ENCODE results near the gene LNX2.

The LNX2 gene

DNA sequence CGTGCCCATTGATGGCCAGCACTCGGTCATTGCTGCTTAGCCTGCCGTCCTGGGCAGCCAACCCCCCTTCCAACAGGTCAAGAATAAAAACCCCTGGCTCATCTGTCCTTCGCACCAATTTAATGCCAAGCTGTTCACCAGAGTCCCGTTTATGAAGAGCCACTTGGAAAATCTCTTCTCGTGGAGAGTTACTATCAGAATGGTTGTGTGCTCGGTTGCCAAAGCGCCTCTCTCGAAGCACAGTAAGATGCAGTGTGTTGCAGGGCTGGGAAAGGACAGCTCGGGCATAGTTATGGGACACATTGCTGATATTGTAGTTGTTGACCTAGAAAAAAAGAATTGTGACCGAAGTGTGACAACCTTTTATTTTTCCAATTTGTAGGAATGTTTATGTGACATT lies 57.9 kb downstream of the LNX2 start:
- DNase-seq (ENCODE audit: low spot score), result no peak

DNA sequence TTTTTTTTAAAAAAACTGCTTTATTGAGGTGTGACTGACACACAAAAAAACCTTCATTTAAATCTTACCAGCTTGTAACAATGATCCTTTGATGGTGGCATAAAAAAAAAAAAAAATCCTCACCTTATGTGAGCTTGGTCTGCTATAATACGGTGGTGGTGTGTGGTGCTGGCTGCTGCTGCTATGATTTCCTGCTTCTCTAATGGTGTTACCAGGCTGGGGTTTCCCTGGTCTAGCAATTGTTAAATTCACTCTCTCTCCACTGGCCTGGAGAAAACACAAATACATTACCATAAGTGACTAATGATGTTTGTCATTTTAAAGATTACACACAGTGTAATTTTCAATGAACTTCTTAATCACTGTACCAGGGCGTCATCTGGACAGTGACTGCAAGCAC lies 60.6 kb downstream of the LNX2 start:
- no peak for DNase-seq (ENCODE audit: low spot score)

DNA sequence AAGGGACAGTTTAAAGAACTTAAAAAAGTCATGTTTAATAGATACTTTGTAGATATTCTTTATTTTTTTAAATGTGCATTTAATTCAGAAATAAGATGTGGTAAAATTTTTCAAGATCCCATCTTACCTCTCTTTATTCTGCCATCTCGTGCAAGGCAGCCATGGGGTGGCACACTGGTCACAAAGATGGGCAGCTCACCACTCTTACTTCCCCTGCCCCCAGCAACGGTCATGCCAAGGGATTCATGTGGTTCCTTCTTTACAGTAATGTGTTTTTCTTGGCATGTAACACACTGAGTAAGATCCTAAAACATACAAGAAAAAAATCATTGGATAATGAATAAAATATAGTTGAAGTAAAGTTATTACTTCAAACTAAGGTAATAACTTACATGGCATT lies 64.2 kb downstream of the LNX2 start:
- DNase-seq (ENCODE audit: low spot score), result no peak

DNA sequence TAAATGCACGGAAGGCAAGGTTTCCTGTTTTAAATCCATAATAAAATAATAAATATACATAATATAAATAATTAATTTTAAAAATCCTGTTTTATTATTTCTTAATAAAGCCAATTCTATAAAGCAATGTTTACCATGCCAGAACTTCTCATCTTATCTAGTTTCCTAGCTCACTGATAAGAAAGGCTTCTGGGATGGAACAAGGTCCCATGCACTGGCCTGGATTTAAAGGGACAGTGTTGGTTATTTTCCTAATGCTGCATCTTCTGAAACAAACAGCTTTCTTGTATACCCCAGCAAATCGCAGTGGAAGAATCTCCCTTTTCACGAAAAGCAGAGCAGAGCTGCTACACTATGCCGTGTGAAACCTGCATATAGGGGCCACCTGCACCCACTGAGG lies 68.8 kb downstream of the LNX2 start:
- no peak for DNase-seq (ENCODE audit: low spot score)

DNA sequence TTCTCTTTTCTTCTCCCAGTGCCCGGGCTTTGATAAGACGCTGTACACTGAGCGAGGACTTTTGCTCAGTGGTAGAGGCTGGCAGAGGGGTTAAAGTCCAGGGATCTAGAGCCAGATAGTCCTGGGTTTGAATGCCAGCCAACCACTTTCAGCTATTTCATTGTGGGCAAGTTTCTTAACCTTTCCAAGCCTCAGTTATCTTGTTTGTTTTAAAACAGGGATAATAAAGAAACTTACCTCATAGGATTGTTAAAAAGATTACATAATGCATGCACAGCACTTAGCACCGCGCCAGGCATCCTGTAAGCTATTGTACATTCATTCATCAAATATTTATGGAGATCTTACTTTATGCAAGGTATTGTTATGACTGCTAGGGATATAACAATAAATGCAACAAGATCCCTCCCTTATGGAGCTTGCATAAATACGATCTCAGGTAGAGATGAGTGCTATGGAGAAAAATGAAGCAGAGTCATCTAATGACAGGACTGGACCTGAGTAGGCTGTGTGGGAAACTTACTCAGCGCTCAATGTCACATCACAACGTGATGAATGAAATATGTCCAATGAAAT lies 70.8 kb downstream of the LNX2 start:
- DNase-seq (ENCODE audit: low spot score), result no peak

DNA sequence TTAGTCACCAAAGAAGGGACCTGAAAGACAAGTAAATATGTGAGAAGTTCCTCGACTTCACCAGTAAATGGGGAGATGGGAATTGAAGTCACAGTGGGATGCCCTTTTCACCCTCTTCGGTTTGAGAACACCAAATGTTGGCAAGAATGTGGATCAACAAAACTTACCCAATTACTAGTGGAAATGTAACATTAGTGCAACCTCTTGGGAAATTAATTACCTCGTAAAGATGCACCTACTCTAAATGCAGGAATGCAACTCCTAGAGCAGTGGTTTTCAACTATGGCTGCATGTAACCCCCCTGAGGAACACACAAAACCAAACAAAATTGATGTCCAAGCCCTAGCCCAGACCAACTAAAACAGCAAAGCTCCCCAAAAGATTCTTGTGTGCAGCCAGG lies 78.1 kb downstream of the LNX2 start:
- no peak for DNase-seq (ENCODE audit: low spot score)

DNA sequence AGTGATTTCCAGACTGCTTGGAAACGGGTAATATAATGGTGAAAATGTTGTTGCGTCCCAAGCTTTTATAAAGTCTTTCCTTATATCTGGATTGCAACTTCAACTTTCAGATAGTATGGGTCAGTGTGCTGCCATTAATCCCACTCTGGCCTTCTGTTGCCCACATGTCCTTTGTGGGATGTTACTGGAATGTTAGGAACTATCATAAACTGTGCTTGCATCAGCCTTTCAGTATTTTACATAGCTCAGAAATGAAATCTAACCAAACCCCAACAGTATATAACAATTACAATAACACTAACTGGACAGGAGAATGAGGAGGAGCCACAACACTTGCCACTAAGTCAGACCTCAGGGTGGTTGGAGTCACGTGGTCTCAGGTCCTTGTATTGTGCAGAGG lies 78.9 kb downstream of the LNX2 start:
- DNase-seq (ENCODE audit: low spot score), result no peak

DNA sequence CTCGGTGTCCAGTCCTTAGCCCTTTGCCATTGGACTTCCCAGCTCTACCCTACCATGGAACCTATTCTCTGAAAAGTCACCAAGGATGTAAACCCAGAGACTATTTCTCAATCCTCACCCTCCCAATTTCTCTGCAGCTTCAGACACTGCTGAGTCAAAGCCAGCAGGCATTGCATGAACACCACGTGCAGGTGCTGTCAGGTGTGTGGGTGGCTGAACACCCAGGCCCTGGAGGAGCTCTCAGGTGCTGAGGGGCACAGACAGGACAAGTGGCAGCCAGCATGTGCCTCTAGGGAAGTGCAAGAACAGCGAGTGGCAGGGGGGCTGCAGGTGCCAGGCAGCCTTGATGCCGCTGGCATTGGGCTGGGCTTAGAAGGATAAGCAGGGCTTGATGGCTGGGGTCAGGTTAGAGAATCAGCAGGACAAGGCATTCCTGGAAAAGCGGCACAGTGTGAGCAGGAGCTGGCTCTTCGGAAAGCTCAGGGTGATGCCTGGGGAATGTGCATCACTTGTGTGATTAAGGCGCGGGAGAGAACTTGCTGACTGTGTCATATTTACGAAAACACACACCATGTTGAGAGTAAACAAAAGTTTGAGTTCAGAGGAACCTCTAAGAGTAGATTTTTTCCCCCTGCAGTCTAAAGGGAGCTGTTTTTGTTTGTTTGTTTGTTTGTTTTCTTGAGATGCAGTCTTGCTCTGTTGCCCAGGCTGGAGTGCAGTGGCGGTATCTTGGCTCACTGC lies 83.8 kb downstream of the LNX2 start:
- no peak for DNase-seq (ENCODE audit: low spot score)

DNA sequence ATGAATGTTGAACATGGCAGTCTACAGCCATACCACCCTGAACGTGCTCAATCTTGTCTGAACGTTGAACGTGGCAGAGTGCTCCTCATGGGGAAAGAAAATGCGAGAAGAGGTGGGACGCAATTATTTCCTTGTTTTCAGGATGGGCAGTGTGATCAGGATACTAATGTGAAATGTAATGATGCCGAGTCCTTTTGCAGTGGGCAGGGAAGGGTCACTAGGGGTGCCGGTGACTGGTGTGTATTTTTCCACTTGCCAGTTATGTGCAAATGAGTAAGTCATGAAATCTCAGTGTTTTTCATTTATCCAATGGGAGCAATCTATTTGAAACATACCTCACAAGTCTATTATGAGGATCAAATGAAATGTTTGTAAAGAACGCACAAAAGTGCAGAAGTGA lies 84.8 kb downstream of the LNX2 start:
- DNase-seq (ENCODE audit: low spot score), result no peak

DNA sequence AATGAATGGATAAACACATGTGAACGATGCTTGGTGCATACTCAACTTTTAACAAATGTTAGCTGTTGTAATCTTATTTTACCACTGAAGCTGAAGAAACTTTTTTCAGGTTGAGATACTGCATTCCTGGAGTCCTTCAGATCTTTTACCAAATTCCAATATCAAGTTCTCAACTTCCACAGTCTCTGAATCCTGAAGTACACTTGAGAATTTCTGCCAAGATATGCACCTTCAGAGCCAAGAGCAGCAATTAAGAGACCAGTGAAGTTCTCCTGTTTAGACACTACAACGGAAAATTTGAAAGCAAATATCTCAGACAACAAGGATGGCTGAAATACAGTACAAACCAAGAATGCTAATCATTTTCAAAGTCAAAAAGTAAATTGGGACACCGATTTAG lies 85.3 kb downstream of the LNX2 start:
- DNase-seq (ENCODE audit: low spot score), result no peak

DNA sequence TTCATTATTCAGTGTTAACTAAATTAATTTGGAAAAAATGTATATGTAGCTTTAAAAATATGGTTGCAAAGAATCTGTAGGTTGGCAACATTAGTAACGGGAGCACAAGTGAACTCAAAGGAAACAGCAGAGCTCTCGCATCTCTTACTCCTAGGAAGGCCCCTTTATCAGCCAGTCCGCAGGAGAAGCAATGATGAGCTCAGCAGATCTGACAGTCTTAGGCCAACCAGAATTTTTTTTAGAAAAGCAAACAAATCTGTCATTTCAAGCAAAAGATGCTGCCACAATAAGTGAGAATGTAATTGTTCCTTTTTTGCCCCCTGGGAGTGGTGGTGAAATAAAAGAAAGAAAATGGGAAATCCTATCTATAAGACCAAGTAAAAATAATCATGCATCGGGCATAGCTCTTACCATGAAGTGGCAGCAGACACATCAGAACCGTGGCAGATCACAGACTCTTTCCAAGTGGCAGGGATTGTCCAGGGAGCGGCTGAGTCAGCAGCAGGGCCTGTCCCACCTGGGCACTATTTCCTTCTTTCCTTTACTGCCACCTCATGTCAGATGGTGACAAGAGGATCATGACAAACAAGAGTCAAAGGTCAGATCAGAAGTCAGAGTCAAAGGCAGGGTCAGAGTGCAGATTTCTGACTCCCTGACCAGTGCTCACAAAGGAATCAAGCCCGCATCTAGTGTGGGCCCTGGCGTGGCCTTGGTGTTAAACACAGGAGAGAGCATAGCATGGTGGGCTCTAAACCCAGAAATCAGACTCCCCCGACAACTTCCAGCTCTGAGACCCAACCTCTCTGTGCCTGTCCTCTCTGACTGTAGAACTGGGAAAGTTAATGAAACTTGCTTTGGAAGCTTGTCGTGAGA lies 86.0 kb downstream of the LNX2 start:
- DNase-seq (ENCODE audit: low spot score), result no peak

DNA sequence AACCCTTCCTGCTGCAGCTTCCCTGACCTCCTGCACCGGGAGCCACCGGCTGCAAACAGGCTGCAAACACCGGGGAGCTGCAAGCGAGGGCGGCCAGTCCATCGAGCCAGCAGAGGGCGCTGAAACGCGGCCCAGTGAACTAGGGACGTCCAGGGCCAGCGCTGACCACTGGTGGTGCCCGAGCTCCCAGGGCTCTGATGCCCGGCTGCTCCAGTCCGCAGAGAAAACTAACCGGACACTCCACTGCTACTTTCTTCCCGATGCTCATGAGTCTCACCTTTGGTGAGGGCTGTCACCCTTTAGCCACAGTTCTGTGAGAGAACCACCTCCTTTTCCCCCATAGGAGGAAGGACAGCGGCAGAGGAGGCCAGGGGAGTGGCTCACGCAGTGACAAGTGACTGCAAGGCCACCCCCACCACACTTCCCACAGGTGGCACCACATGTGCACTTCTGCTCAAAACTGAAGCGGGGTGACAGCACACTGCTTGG lies 87.1 kb downstream of the LNX2 start:
- peak; percentile 73 for DNase-seq (ENCODE audit: low spot score)

DNA sequence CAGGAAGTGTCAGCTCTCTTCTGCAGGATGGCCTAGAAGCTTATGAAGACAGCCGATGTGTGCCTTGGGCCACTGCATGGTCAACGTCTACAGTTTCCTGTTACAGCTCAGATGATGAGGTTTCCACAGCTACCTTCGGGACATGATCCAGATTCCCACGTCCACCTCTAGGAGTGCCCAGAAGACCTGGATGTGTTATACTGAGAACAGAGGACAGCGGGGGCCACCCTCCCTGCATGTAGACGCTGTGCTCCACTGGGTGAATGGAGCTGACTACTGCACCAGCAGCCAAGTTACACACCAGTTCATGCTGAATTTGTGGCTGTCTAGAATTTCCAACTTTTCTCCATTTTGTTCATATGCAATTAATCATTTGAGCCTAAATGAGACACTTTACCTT lies 91.4 kb downstream of the LNX2 start:
- no peak for DNase-seq (ENCODE audit: low spot score)

DNA sequence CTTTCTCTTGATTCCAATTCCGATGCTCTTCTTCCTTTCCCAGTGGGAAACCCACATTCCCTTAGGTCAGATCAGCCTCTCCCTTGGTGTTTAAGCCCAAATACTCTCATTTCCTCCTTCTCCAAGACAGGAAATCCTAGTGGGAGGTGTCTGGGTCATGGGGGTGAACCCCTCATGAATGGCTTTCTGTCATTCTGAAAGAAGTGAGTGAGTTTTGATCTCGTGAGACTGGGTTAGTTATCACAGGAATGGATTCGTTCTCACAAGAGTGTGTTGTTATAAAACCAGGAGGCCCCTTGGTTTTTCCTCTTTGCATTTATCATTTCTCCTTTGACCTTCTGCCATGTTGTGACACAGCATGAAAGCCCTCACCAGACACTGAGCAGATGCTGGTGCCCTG lies 93.8 kb downstream of the LNX2 start:
- no peak for DNase-seq (ENCODE audit: low spot score)

DNA sequence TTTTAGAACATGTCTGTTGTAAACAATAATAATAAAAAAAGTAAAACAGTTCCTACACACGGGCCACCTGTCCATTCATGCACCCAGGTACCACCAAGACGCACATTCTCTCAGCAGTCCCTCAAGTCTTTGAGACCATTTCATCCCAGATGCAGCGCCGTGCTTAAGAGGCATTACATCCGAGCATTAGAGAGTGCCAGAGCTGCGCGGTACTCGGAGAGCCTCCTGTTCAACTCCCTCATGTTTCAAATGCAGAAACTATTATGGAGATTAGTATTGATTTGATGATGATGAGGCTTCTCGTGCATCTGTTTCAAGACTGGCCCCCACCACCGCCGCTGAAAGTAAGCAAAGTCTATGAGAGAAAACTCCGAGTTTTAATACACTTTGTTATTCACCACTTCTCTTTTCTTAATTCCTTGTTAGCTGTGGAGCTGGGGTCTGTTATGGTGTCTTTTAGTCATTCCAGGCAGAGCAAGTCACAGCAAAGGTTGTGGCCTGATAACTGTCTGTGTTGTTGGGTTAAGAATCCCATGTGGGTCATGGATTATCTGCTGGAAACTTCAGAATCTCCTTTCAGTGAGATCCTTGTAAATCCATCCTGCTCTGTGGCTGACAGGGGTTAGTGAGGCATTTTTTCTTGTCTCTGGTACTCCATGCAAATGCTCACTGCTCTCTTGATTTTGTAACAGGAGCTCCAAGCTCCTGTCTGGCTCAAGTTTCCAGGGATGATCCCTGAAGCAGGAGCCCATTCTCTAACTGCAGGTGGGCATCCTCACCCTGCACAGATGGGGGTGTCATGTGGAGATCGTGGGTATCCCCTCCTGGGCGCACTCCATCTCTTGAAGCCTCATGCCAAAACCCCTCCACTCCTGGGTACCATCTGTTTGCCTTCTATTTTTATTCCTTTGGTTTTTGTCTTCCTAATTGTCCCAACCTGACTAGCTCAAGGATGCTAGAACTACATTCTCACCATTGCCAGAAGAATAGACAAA lies 95.1 kb downstream of the LNX2 start:
- no peak for DNase-seq (ENCODE audit: low spot score)

DNA sequence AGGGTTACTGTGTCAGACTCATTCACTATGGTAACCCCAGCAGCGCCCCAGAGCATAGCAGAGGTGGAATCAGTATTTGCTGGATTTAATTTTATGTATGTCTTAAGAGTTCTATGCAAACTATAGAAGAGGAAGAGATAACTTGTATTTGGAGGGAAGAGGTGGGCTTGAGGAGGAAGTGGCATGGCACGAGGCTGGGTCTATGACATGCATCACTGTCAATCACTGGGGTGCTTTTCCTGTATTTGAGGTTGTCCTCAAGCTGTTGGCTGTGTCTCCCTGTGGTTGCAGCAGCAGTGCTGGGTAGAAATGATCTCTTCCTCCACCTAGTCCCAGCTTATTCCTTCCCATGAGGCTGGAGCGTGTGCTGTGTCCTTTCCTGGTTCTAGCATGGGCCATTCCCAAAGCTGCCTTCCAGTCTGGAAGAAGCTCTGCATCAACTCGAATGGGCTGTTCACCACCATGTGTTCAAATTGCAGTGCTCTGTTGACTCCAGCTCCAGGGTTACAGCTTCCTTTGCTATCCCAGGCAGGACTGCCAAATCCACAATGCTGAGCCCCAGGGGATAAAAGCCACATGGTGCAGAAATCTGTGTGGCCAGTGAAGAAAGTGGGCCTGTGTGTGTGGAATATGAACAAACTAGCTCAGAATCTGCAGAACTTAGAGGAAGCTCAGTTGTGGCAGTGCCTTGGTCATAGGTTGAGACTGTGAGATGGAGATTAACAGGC lies 96.8 kb downstream of the LNX2 start:
- DNase-seq (ENCODE audit: low spot score), result no peak

DNA sequence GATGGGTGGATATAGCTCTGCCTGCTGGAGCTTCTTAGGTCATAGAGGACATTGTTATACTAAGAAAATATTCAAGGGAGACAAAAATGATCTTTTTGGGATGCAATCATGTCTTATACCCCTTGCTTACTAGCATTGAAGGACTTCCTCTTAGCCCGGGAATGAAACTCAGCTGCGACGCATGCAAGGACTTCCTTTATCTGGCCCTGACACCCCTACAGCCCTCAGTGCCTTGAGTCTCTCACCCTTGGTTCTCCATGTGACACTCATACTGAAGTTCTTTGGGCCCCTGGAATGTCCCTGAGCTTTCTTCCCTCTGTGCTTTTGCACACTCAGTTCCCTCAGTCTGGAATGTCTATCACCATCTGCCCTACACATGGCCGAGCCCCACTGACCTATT lies 97.5 kb downstream of the LNX2 start:
- DNase-seq (ENCODE audit: low spot score), result no peak

DNA sequence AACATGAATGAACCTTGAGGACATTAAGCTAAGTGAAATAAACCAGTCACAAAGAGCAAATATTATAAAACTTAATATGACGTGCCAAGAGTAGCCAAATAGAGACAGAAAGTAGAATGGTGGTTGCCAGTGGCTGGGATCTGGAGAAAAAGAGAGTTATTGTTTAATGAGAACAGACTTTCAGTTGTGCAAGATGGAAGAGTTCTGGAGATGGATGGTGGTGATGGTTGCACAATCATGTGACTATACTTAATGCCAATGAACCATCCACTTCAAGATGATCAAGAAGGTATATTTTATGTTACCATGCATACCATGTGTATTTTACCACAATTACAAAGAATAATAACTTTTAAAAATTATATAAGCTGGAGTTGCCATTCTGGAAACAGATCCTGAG lies 104.2 kb downstream of the LNX2 start:
- no peak for DNase-seq (ENCODE audit: low spot score)

DNA sequence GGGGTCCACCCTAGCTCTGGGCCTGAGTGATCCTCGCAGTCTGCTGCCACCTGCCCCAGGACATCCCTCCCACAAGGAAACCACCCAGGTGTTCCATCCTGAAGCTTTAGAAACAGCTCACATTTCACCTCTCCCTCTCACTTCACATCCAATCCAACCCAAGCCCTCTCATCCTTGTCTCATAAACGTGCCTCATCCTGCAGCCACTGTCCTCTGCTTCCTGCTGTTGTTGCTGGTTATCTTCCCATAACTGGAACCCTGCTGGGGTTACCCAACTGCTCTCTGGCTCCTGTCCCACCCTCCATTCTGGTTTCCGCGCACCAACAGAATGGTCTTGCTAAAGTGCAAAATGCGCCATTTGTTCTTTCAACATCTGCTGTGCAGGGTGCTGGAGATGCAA lies 110.2 kb downstream of the LNX2 start:
- no peak for DNase-seq (ENCODE audit: low spot score)

DNA sequence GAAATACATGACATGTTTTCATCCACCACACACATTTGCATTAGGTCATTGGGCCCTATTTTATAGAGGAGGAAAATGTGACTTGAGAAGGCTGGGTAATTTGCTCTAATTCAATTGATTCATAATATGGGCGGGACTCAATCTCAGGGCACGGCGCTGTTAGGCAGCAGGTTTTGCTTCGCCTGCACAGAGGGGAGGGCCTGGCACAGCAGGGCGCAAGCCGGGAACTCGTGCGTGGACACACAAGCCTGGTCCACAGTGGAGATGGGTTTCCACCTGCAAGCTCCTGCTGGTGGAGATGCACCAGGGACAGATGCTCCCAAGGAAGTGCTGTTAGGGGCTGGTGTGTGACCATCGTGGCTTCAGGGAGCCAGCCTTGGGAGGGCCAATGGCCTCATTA lies 111.5 kb downstream of the LNX2 start:
- no peak for DNase-seq (ENCODE audit: low spot score)

DNA sequence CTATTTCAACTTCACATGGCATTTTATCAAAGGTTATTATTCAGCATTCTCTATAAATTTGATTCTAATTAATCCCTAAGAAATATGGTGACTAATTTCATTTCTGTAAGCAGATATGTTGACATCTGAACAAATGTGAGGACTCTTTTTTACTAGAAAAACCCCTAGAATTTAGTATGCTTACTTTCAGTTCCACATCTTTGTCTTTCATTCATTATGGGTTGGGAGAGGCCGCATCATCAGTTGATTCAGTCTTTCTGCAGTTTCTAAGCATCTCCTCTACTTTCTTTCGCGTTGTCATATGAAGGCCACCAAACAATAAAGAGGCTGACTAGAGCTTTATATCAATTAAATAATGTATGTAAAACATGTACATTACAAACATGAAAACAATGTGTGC lies 114.5 kb downstream of the LNX2 start:
- DNase-seq (ENCODE audit: low spot score), result no peak
